Endothelial cell (in vitro differentiated cells): ENCODE results near the gene KLHL30. TPM values are rescaled to one million over a fixed set of nuclear protein-coding genes. Genes with fewer than 3 reads are reported as not detected.

Experiments
- DNase-seq: peaks from one replicate; pipeline ENCODE4 v3.0.0; 2021; ENCODE audit warnings: low spot score
- H3K27ac Mint-ChIP-seq: one replicate; pipeline ENCODE4 v1.8.0; 2021; ENCODE audit warnings: mixed read lengths, inconsistent platforms; ENCODE audit not compliant: unreplicated experiment
- H3K27me3 Mint-ChIP-seq: one replicate; pipeline ENCODE4 v1.8.0; 2021; ENCODE audit warnings: mild to moderate bottlenecking, moderate library complexity, mixed read lengths, inconsistent platforms; ENCODE audit not compliant: unreplicated experiment
- H3K36me3 Mint-ChIP-seq: one replicate; pipeline ENCODE4 v1.8.0; 2021; ENCODE audit warnings: mild to moderate bottlenecking, low read depth, mixed read lengths, inconsistent platforms; ENCODE audit not compliant: unreplicated experiment
- H3K4me1 Mint-ChIP-seq: one replicate; pipeline ENCODE4 v1.8.0; 2021; ENCODE audit warnings: mild to moderate bottlenecking, mixed read lengths, inconsistent platforms; ENCODE audit not compliant: unreplicated experiment
- H3K4me3 Mint-ChIP-seq: one replicate; pipeline ENCODE4 v1.8.0; 2021; ENCODE audit warnings: mild to moderate bottlenecking, mixed read lengths, inconsistent platforms; ENCODE audit not compliant: unreplicated experiment
- H3K9me3 Mint-ChIP-seq: one replicate; pipeline ENCODE4 v1.8.0; 2021; ENCODE audit warnings: mixed read lengths, inconsistent platforms; ENCODE audit not compliant: unreplicated experiment
- CTCF ChIP-seq: fragments of 200-600 bp; sonication (generic); IDR thresholded peaks from one replicate; pipeline ENCODE4 v1.5.0; 2021; ENCODE audit warnings: antibody characterized with exemption; ENCODE audit not compliant: unreplicated experiment
- total RNA-seq: library from RNA; stranded (reverse); fragmentation: NEBNext Ultra II Directional; extraction: Animal tissue kit (Norgen Biotek cat#: 25700); gene quantifications from one replicate; pipeline ENCODE4 v1.2.1, GENCODE V29; 2021; ENCODE audit not compliant: unreplicated experiment

Gene KLHL30
- total RNA-seq, 1 donor from 2014 or later = not detected

GRCh38 chr2:238125127-238125885 lies 13.2 kb upstream of the KLHL30 start:
- no peak for DNase-seq
- H3K9me3 Mint-ChIP-seq = no peaks in the 10 kb centered on the region
- no peak overlapping the region for H3K27ac Mint-ChIP-seq
- H3K4me3 Mint-ChIP-seq = no peak overlapping the region
- H3K27me3 Mint-ChIP-seq = peaks cover 8% of the 10 kb centered on the region
- no peaks in the 10 kb centered on the region for H3K36me3 Mint-ChIP-seq
- H3K4me1 Mint-ChIP-seq = no peaks in the 10 kb centered on the region
- TF ChIP-seq CTCF = no peak

GRCh38 chr2:238126338-238126737 lies 12.1 kb upstream of the KLHL30 start:
- Mint-ChIP-seq H3K27me3 (peaks cover 8% of the 10 kb centered on the region), H3K27ac (no peak overlapping the region), H3K36me3 (no peaks in the 10 kb centered on the region), H3K9me3 (no peaks in the 10 kb centered on the region), H3K4me1 (no peaks in the 10 kb centered on the region), H3K4me3 (no peak overlapping the region)
- DNase-seq = no peak
- TF ChIP-seq CTCF = no peak

- H3K27me3 Mint-ChIP-seq = peaks cover 8% of the 10 kb centered on the region
- no peak overlapping the region for H3K4me3 Mint-ChIP-seq
- TF ChIP-seq CTCF = no peak
- no peaks in the 10 kb centered on the region for H3K36me3 Mint-ChIP-seq
- DNase-seq = no peak
- H3K4me1 Mint-ChIP-seq = no peaks in the 10 kb centered on the region
- H3K27ac Mint-ChIP-seq = no peak overlapping the region
- H3K9me3 Mint-ChIP-seq = no peaks in the 10 kb centered on the region
These were observed 11.7 kb upstream of the KLHL30 start for GRCh38 chr2:238126775-238127164.

GRCh38 chr2:238127165-238128060 lies 11.1 kb upstream of the KLHL30 start:
- Mint-ChIP-seq H3K4me1 (no peaks in the 10 kb centered on the region), H3K9me3 (no peaks in the 10 kb centered on the region), H3K27me3 (peaks cover 8% of the 10 kb centered on the region), H3K4me3 (no peak overlapping the region), H3K27ac (no peak overlapping the region), H3K36me3 (no peaks in the 10 kb centered on the region)
- DNase-seq = no peak
- TF ChIP-seq CTCF = no peak

- TF ChIP-seq CTCF = no peak
- Mint-ChIP-seq H3K27ac (no peak overlapping the region), H3K4me1 (no peaks in the 10 kb centered on the region), H3K27me3 (peaks cover 10% of the 10 kb centered on the region), H3K36me3 (no peaks in the 10 kb centered on the region), H3K4me3 (no peak overlapping the region), H3K9me3 (no peaks in the 10 kb centered on the region)
- no peak for DNase-seq
These were observed 10.4 kb upstream of the KLHL30 start for GRCh38 chr2:238128061-238128440.
